ENCODE measurements around the gene NPIPB2.

The NPIPB2 gene

GRCh38 chr16:11907160-11907970, 34.5 kb downstream of the NPIPB2 start:
- DNase-seq (ENCODE audit: low read depth in 1 of 2, low spot score in 1 of 2), result no peak

GRCh38 chr16:11903906-11904305, 37.9 kb downstream of the NPIPB2 start:
- DNase-seq (ENCODE audit: low read depth in 1 of 2, low spot score in 1 of 2), result no peak

DNA sequence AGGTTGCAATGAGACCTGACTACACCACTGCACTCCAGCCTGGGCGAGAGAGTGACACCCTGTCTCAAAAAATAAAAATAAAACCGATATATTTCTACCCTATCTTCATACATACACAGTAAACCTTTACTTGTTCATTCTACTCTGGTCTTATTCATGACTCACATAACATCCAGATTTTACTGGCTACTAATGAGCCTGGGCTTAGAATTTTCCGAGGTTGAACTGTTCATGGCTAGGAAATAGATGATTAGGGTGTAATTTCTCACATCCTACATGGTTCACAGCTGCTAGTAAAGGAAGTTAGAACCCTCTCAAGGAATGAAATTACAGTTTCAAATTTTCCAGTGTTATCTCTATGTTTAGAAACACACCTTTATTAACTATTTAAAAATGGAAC, 40.8 kb downstream of the NPIPB2 start:
- no peak for DNase-seq (ENCODE audit: low read depth in 1 of 2, low spot score in 1 of 2)

DNA sequence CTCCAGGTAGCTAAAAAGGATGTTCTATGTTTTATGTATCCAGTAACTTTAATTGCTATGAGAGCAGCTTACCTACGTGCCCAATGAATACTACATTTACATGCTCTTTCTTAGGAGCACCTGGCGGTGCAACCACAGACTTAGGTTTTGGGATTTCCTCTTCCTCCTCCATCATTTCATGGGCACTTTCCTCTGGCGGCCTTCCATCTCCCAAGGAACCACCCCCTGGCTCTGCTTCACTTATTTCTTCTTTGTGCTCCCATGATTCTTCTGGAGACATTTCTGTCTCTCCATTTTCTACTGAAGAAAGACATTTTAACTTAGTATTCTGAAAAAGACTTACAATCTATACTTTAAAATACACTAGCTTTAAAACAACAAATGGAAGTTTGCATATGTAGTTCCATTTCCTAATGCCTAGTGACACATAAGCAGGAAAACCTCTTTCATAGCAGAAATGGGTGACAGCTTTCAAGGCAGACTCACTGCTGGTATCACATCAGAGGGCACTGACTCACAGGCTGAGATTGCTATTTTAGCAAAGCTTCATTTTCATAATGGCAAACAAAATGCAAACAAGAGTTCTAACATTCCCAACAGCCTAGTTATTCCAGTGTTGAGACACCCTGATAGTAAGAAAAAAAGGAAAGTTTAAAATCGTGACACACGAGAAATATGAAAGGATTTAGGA, 45.2 kb downstream of the NPIPB2 start:
- DNase-seq (ENCODE audit: low read depth in 1 of 2, low spot score in 1 of 2), result no peak

- no peak for DNase-seq (ENCODE audit: low read depth in 1 of 2, low spot score in 1 of 2)
Observed at GRCh38 chr16:11893571-11893970, 48.3 kb downstream of the NPIPB2 start.

GRCh38 chr16:11892761-11893160, 49.1 kb downstream of the NPIPB2 start:
- no peak for DNase-seq (ENCODE audit: low read depth in 1 of 2, low spot score in 1 of 2)

DNA sequence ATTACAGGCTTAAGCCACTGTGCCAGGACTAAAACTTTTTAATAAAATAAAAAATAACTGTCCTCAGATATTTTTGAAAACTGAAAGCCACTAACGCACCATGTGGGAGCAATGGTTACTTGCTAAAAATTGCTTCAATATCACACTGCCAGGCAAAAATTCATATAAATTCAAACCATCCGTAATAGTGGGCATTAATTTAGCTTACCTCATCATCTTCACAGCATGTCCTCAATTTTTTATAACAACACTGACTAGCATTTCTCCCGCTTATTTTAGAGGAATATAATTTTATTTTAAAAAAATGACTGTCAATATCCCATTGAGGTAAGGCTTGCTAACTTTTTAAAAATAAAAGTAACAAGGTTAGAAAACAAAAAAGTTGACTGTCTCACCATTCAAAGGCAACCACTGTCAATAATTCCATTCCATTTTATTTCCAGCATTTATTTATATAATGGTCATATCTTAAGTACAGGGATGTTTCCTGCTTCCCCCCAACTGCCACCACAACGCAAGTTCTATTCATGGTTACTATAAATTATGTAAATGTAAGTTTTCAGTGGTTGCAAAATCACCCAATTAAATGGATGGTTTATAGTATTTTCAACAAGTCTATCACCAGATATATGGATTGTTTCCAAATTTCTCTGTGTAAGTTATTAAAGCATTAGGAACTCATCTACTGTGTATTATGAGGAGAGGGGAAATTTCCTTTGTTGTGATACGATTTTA, 51.4 kb downstream of the NPIPB2 start:
- no peak for DNase-seq (ENCODE audit: low read depth in 1 of 2, low spot score in 1 of 2)

DNA sequence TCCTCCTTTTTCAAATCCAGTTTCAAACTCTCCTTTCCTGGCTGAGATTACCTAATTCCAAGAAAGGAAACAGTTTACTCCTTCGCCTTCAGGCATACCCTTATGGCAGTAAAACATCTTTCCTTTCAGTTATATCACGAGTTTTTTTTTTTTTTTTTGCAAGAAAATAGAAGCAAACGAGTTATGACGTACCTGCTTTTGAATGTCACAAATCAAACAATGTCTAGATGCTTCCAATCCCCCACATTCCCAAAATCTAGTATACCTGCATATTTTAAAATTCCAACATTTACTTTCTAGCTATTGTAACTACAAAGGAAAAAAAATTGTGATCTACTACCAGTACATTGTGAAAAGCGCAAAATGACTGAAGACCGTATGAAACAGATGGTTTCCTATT, 55.0 kb downstream of the NPIPB2 start:
- no peak for DNase-seq (ENCODE audit: low read depth in 1 of 2, low spot score in 1 of 2)

DNA sequence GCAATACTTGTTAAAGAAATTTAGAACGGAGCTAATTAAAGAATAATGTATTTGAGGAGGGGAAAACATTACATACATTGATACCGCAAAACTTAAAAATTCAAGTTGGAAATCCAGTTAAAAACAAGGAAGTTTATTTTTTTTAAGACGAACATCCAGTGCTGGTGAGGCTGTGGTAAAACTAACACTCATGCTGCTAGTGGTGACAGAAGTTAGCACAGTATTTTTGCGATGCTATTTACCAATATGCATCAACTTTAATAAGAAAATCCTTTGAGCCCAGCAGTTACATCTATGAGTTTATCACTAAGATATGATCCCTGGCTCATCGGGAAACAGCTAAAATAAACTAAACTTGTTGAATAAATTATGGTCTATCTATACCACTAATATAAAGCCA, 57.8 kb downstream of the NPIPB2 start:
- DNase-seq (ENCODE audit: low read depth in 1 of 2, low spot score in 1 of 2), result no peak

- no peak for DNase-seq (ENCODE audit: low read depth in 1 of 2, low spot score in 1 of 2)
Observed at GRCh38 chr16:11880007-11880406, 61.8 kb downstream of the NPIPB2 start.

GRCh38 chr16:11877374-11877773, 64.5 kb downstream of the NPIPB2 start:
- DNase-seq (ENCODE audit: low read depth in 1 of 2, low spot score in 1 of 2), result no peak
